CD4-positive, alpha-beta T cell treated with Interleukin-1 beta for 1 hour (primary cell): ENCODE measurements around the gene FBXO36.
"Not testable (repeated sequence)": the region's sequence is repeated elsewhere in the genome, so short reads cannot be mapped to it uniquely, and the experiment has no call there.

Source experiments
- DNase-seq, 2 donors: peaks; one replicate each; pipeline ENCODE4 v3.0.0-alpha.2; 2020 to 2022

The FBXO36 gene

GRCh38 chr2:229914171-229914570 is 8.1 kb upstream of the FBXO36 start:
- DNase-seq, result no peak

- DNase-seq, result no peak
Measured at GRCh38 chr2:229917793-229918192, 4.5 kb upstream of the FBXO36 start.

DNA sequence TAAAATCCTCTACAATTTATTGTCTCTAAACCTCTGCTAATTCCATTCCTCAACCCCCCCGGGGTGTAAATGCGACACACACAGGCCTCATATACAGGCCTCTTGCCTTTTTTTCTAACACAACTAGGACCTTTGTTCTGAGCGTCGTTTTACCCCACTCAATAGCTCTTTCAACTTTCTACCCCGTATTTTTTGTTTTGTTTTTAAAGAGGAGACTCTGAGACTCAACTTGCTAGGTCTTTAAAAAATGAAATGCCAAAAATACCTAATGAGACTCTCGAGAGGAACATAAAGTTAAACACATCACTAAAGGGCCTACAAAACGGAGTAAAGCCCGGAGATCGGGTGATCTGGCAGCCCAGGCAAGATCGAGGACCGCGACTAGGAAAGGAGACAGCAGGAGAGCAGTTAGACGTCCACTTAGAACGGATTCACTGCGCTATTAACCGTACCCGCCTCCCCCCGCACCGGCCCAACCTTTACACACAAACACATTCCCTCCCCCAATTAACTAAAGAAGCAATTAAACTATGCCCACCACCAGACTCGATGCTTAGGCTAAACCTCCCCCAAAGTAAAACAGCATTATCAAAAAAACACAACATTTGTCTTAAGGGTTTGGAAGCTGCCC is 2.2 kb upstream of the FBXO36 start:
- peak; percentile 22 to 54 for DNase-seq

DNA sequence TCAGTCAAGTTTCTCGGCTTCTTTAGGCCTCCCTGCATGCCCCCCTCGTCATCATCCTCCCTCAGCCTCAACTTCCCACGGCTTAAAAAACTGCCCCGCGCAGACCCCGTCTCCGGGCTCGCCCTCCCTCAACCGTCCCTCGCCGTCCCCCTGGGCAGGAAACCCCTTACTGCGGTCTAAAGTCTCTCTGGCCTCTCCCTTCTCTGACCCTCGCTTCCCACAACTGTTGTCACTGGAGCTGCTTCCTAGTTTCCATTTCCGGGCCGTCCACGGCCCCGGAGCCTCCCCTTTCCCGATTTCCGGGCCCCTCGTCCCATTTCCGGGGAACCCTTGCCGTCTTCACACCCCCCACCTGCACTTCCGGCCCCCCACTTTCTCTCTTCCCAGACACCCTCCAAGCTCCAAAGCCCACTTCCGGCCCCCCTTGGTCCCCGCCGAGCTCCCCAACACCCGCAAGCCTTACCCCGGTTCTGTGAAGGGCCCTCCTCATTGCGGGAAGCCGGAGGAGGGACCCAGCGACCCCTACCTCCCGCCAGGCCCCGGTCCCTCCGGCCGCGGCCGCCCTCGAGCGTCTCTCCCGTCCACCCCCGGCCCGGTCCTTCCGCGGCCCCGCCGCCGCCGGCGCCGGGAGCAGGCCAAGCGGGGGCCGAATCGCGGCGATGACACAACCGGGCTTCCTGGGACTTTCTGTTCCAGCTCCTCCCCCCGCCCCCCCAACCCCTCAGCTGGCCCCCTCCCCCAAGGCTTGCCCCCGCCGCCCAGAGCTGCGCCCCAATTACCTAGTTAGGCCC is 1.0 kb upstream of the FBXO36 start:
- DNase-seq, result peak; percentile 73

GRCh38 chr2:229921892-229922448 is 333 bp upstream of the FBXO36 start, which contains the start of gene TRIP12:
TSS of gene TRIP12 (minus strand) at chr2:229922009. CDS start at chr2:229880079, 41,930 bp downstream.
- peak; percentile 87 to 90 for DNase-seq

GRCh38 chr2:229924541-229924940 is 2.2 kb downstream of the FBXO36 start:
- not testable (repeated sequence) for DNase-seq

DNA sequence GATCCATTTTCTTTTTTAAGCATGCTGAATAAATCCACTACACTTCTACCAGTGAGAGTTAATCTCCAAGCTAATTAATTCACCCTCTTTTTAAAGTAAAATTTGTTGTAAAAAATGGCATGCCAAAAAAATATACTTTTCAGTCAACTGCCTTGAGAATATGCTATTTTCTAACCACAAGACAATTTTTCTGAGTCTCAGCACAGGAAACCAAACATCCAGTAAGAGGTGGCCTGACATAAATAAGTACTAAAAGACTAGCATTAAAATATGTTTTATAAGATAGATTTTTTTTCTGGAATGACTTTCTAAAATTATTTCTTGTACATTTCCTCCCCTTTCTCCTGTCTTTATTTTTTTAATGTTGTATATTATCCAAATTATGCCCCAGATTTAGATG is 2.9 kb downstream of the FBXO36 start:
- no peak for DNase-seq

- no peak for DNase-seq
Measured at GRCh38 chr2:229927817-229928321, 5.6 kb downstream of the FBXO36 start.

GRCh38 chr2:229930656-229931055 is 8.4 kb downstream of the FBXO36 start:
- no peak for DNase-seq

DNA sequence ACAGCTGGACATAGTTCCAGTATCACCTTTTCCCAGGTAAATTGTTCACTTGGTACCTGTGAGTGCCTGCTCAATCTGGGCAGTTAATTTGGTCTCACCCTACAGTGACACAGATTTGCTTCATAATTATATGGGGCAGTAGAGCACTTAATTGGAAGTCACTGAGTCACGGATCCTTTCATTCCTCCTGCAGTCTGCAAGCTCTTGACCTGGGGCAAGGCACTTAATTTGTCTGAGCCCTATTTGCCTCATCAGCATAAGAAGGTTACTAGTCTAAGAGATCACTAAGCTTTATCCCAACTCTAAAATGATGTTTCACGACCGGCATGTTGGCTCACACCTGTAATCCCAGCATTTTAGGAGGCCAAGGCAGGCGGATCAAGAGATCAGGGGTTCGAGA is 8.9 kb downstream of the FBXO36 start:
- no peak for DNase-seq

DNA sequence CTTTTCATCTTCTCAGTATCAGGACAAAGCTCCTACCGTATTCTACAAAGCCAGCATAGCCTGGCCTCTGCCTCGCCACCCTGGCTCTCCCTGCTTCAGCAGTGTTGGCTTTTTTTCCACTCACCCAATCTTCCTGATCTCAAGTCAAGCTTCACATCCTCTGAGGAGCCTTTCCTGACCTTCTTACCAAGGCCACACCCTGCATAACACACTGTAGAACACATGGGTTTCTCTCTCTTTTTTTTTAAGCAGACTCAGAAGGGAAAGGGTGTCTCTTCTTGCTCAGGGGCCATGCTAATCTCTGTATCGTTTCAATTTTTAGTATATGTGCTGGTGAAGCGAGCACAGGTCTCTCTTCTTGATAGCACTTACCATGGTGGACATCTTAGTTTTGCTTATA is 15.2 kb downstream of the FBXO36 start:
- DNase-seq, result no peak

DNA sequence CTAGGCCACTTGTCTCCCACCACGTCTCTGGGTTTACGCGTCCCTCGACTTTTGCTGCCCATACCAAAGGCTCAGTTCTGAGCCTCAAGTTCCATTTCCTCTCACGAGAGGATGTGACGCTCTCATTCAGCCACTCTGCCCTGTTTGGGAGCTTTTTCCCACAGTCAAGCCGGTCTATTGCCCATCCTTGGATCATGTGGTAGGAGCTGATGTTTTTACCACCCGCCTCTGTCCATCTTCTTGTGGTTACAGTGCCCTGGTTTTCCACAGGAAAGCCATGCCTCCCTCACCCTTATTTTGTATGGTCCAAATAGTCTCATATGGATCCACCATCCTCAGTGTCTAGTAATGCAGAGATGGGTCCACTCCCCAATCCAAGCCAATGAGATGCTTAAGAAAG is 20.4 kb downstream of the FBXO36 start:
- no peak for DNase-seq

DNA sequence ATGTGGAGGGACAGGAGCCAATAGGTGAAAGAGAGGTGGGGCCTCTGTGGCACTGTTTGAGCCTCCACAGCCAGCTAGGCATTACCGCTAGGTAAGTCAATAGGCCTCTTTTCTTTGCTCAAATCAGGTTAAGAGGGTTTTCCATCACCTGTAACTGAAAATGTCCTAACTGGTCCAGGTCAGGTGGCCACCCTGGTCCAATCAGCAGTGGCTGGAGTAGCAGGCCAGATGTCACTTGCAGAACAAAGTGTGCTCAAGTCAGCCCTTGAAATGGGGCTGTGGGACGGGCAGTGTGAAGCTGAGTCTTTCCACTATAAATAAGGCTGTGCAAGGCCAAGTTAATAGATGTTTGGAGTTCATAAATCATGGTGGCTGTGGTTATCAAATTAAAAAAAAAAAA is 20.9 kb downstream of the FBXO36 start:
- DNase-seq, result no peak

- DNase-seq, result no peak
Measured at GRCh38 chr2:229943770-229944449, 21.6 kb downstream of the FBXO36 start.

GRCh38 chr2:229945975-229946374 is 23.7 kb downstream of the FBXO36 start:
- no peak for DNase-seq

GRCh38 chr2:229947544-229947943 is 25.2 kb downstream of the FBXO36 start:
- DNase-seq, result no peak

DNA sequence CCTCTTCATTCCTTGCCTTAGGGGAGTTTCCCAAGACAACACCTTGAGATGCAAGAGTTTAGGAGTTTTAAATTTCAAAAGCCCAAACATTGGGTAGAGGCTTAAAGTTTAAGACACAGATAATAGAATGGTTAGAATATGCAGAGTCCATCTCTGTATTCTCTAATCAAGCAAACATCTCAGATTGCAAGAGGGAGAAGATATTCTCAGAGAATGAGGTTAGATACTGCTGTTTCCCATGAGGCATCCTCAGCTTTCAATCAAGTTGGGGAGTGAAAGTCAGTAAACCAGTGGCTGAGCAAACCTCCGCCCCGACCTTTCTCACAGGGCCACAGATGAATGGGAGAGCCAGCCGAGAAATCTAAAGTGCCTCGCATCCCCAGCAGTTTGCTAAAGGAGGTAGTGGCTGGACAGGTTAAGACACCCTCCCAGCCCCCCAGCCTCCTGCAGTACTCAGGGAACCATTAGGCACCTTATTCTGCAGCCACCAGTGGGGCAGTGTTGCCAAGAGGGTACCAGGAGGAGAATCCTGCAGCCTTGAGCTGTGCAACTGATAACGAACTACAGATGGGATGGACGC is 30.0 kb downstream of the FBXO36 start:
- no peak for DNase-seq

- DNase-seq, result no peak
Measured at GRCh38 chr2:229955663-229956062, 33.4 kb downstream of the FBXO36 start.

DNA sequence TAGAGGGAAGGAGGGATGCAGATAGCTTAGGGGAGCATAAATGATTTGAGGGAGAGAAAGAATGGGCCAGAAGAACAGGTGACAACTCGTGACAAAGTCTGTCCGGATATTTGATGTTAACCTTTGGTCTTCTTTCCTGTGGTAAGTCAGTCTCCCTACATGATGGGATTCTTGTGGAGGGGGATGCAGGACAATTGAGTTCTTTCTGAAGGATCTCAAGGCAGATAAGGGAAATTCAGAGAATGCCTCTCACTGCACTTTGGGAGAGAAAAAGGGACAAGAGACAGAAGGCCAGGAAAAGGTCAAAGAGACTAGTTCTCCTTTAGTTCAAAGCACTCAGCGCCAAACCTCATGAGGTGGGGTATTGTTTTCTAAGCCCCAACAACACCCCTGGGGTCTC is 34.2 kb downstream of the FBXO36 start:
- no peak for DNase-seq

GRCh38 chr2:229963596-229963995 is 41.3 kb downstream of the FBXO36 start:
- not testable (repeated sequence) for DNase-seq

GRCh38 chr2:229969921-229970320 is 47.6 kb downstream of the FBXO36 start:
- DNase-seq, result no peak

DNA sequence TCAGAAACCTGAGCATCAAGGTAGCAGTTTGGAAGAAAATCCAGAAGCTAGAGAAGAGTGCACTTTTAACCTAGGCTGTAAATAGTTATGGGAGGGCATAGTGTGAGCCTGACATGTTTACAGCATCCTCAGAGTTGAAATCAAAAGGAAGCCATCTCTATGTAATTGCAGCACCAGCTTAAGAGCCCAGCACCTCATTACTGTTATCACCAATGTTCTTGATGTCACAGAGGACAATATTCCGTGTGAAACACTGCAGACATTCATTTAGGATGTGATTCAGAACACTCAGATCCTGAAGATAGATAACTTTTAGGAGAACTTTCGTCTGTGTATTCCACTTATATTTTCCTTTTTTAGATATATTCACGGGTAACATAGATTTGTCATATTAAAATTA is 48.1 kb downstream of the FBXO36 start:
- no peak for DNase-seq

- DNase-seq, result no peak
Measured at GRCh38 chr2:229971298-229971790, 49.0 kb downstream of the FBXO36 start.
